GM04504 (cell line): ENCODE results near the gene PIEZO1.

Source experiments
- DNase-seq: peaks from one replicate; pipeline ENCODE4 v3.0.0-alpha.2; 2012; ENCODE audit warnings: low read depth

Gene PIEZO1

DNA sequence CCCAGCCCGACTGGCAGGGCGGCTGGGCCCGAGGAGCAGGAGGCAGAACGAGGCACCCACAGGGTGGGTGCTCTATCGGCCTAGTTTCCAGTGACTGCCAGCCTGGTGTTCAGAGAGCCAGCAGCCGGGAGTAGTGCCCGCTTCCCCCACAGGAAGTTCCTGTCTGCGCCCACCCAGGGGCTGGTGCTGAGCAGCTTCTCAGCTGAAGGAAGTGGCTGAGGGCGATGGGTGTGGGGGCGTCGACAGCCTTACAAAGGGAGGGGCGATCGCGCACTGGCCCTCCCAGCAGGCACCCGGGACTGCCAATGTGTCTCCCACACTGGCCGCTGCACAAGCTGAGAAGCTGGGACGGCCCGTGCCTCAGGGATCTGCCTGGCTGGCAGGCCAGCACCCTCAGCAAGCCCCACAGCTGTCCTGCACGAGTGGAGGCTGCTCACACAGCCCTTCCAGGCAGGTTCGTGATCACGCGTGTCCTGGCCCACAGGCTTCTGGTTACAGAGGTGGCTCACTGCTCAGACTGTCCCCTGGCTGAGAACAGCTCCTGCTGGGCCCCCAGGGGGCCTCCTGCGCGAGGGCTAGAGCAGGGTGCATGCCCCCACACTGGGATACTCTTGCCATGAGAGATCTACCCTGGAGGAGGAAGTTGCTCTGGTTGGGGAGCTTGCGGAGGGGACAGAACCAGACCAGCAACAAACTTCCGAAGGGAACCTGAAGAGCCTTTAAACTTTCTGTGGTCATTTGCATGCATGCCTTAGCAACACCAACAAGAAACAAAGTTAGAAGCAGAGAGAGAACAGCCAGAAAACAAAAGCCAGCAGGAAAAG lies 81.3 kb downstream of the PIEZO1 start:
- DNase-seq: no peak

DNA sequence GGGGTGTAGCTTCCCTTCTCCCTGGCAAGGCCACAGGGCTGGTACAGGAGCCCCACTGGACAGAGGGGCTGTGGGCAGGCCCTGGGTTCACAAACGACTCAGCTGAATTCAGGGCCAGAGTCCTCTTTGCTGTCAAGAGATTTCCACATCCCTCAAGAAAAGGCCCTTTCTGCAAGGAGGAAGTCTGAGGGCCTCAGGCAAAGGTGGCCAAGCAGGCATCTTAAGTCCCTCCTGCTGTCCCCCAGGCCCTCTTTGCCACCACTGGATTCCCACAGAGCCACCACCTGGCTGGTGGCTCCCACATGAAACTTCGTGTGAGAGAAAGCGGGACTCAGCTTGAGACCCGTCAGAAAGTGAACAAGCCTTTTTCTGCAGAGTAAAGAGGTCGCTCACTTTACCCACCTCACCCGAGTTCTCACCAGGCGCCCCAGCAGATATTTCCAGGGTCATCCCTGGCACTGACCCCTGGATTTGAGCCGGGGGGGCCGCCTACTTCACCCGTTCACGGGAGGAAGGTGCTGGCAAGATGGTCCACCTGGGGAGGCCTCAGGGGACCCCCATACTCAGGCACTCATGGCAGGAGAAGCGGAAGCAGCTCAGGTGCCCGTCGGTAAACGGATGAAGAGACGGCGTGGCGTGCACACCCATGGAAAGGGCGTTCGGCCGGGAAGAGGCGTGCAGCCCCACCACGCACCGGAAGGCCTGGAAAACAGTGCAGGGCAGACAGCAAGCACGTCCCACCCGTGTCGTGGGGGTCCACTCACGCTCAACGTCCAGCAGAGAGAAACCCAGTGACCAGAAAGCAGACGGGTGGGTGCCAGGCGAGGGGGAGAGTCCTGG lies 82.4 kb downstream of the PIEZO1 start:
- no peak for DNase-seq

DNA sequence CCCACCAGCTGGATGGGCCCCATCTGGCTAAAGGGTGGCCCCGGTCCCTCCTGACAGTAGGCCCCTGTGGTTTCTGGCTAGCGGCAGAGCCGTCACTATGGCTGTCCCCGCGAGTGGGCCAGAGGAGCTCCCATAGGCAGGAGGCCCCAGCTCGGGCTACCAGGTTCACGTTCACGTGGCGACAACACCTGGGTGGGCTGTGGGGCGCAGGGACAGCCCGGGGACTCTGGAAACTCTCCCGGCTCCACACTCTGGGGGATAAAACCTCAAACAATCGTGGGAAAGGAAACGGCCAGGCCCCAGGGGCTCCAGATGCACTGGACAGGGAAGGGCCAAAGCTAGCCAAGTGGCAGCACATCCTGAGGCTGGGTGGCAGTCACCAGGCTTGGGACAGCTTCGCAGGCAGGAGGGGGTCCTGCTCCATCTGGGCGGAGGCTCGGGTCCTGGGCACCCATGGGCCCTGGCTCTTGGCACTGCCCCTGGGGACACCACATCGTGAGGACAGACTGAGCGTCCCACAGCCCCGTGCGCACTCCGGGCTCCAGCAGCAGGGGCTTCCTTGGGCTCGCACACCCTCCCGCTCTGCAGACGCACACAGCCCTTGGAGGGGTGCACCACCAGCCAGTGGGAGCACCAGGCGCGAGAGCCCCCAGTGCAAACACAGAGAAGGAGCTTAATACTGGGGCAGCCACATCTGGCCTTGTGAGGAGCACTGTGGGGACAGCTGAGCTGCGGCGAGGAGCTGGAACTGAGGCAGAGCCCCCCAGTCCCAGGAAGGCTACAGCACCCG lies 83.2 kb downstream of the PIEZO1 start:
- DNase-seq: no peak

DNA sequence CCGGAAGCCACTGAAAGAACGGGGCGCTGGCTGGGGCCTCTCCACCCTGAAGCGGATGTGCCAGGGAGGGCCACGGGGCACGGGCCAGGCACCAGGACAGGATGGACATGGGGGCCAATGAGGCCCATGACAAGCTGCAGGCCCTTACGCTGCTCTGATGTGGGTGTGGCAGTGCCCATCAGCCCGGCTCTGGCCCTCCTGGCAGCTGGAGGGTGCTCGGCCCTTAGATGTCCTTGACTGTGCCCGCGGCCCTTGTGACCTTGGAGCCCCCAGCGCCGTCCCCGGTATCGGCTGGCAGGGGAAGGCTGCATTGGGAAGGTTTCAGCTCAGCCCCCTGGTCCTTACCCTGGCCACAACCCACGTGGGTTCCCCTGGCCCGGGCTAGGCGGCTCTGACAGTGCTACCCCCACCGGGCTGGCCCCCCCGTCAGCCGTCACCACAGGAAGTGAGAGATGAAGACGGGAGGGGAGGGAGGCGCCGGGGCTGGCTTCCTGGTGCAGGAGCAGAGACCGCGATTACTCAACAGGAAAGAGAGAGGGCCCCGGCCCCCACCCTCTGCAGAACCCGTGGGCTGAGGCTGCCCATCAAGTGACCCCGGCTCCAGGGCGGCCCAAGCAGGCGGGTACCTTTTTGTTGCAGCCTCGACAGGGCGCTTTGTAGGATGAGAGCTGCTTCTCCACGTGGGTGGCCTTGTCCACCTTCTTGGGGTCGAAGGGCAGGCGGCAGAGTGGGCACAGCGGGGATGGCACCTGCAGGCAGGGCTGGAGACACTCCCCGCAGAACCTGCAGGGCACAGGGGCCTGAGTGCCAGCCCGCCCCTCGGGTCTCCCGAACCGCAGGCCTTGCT lies 84.2 kb downstream of the PIEZO1 start:
- DNase-seq: peak; percentile 41

DNA sequence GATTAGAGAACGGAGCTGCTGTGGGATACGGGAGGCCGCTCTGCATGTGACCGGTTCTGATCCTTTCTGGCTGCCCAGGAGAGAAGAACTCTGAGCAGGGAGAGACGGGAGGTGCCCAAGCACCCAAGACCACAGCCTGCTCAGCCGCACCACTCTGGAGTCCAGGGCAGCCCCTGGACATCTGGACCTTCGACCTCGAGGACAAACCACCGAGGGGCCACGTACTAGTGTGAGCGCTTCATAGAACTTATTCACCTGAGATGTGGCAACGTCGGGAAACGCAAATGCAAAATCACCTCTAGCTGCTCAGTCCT lies 84.7 kb downstream of the PIEZO1 start:
- DNase-seq: no peak

DNA sequence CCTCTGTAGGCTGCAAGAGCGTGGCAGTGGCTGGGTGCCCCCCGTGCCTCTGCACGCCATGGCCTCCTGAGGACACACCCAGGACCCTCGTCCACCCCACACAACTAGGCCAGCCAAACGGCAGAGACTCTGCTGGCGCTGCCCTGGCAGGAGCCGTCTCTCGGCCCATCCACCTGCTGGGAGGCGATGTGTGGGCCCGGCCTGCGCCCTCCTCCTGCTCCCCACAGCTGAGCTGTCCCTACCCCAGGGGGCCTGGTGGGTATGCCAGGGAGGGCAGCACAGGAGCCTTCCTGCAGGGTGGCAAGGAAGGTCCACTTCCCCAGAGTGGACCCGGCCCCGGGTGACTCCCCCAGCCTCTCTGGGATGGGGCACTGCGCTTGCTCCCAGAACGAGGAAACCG lies 85.8 kb downstream of the PIEZO1 start:
- DNase-seq: no peak

GRCh38 chr16:88698646-88699045 lies 86.4 kb downstream of the PIEZO1 start:
- DNase-seq: no peak

GRCh38 chr16:88697831-88698615 lies 87.0 kb downstream of the PIEZO1 start:
- DNase-seq: no peak

- no peak for DNase-seq
Observed at GRCh38 chr16:88697116-88697830, 87.7 kb downstream of the PIEZO1 start.

- DNase-seq: no peak
Observed at GRCh38 chr16:88696441-88696840, 88.6 kb downstream of the PIEZO1 start.

GRCh38 chr16:88695753-88696152 lies 89.3 kb downstream of the PIEZO1 start:
- no peak for DNase-seq

- DNase-seq: no peak
Observed at GRCh38 chr16:88695218-88695617, 89.8 kb downstream of the PIEZO1 start.

DNA sequence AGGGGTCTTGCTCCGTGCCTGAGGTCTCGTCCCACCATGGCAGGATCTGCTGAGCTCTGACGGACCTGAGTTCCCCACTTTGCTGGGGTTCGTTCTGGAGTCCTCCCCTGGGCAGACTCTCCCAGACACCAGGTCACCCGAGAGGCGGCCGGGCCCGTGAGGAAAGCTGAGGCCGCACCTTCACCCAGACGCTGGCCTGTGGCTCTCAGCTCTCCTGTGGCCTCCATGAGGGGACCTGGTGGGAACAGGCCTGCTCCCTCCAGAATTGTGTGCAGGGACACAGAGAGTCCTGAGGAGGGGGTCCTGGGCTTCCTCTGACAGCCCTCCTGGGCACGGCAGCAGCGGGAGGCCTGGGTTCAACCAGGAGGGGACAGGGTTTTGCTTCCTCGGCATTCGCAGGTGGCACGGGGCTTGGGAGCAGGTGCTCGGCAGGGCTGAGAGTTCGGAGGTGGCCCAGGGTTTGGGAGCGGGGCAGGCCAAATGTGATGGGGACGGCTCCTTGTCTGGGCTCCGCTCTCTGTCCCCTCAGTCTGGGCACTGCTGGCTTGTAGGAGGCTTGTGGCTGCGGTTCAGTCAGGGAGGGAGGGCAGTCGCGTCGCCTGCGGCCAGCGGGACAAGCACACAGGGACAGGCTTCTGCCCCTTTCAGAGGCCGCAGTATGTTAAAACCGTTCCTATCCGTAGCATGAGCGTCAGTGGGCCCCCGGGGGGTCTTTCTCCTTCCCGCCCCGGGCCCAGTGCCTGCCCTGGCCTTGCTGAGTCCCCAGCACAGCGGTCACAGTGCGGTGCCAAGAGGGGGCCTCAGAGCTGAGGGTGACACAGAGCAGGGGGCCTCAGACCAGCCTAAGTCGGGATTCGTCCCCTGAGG lies 90.6 kb downstream of the PIEZO1 start:
- no peak for DNase-seq

GRCh38 chr16:88693420-88694177 lies 91.4 kb downstream of the PIEZO1 start:
- DNase-seq: no peak

DNA sequence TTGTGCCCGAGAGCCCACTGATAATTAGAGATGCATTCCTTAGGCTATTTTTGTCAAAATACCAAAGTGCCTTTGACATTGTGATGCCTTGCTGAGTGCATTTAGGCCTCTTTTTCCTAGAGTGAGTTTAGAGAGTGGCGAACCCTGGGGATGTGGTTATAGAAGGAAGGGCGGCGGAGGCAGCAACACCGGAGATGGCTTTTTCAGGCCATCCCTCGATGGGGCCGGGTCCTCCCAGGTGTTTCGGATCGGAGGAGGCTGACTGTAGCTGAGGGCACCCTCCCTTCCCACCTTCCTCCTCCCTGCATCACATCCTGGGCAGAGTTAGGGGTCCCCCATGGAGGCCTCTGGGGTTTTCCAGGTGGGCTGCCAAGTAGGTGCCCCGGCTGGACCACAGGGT lies 92.2 kb downstream of the PIEZO1 start:
- no peak for DNase-seq

- DNase-seq: no peak
Observed at GRCh38 chr16:88691924-88692560, 93.0 kb downstream of the PIEZO1 start.

GRCh38 chr16:88691129-88691813 lies 93.7 kb downstream of the PIEZO1 start:
- DNase-seq: no peak
